Mesenchymal stem cell (in vitro differentiated cells and primary cell): ENCODE results near the gene GAS7.

Experiments
- DNase-seq: peaks from one replicate; pipeline ENCODE4 v3.0.0-alpha.2; 2013
- H2AFZ ChIP-seq: one replicate; pipeline ENCODE4 v1.6.1; 2013; ENCODE audit warnings: low read depth, mild to moderate bottlenecking, control low read depth, inconsistent platforms, low read length, moderate library complexity
- H2AK5ac ChIP-seq: 2 replicates; pipeline ENCODE4 v1.6.1; 2013; ENCODE audit warnings: low read length, moderate library complexity, mild to moderate bottlenecking, inconsistent platforms; ENCODE audit not compliant: severe bottlenecking
- H2BK120ac ChIP-seq: one replicate; pipeline ENCODE4 v1.6.1; 2013; ENCODE audit warnings: low read depth, mild to moderate bottlenecking, inconsistent platforms, low read length, moderate library complexity
- H2BK12ac ChIP-seq, 2 experiments: one replicate each; pipeline ENCODE4 v1.6.1; 2013; ENCODE audit warnings: inconsistent platforms in 2 of 2, low read length in 2 of 2, mild to moderate bottlenecking in 2 of 2, moderate library complexity in 2 of 2, control low read depth in 1 of 2
- H2BK15ac ChIP-seq: one replicate; pipeline ENCODE4 v1.6.1; 2013; ENCODE audit warnings: mild to moderate bottlenecking, low read depth, inconsistent platforms; ENCODE audit not compliant: poor library complexity, severe bottlenecking
- H2BK5ac ChIP-seq: 2 replicates; pipeline ENCODE4 v1.6.1; 2013; ENCODE audit warnings: low read depth, mild to moderate bottlenecking, low read length, control low read depth, inconsistent platforms; ENCODE audit not compliant: poor library complexity, severe bottlenecking
- H3K14ac ChIP-seq, 2 experiments: one replicate each; pipeline ENCODE4 v1.6.1; 2013; ENCODE audit warnings: inconsistent platforms in 2 of 2, low read length in 2 of 2, control low read depth in 1 of 2, mild to moderate bottlenecking in 1 of 2, moderate library complexity in 1 of 2
- H3K18ac ChIP-seq, 2 experiments: one replicate each; pipeline ENCODE4 v1.6.1; 2013; ENCODE audit warnings: inconsistent platforms in 2 of 2, low read length in 2 of 2, control low read depth in 1 of 2, low read depth in 1 of 2, mild to moderate bottlenecking in 1 of 2
- H3K23ac ChIP-seq, 2 experiments: one replicate each; pipeline ENCODE4 v1.6.1; 2013; ENCODE audit warnings: inconsistent platforms in 2 of 2, low read length in 2 of 2, mild to moderate bottlenecking in 2 of 2, moderate library complexity in 2 of 2, control low read depth in 1 of 2
- H3K27ac ChIP-seq: 2 replicates; pipeline ENCODE4 v1.5.1; 2013; ENCODE audit warnings: mild to moderate bottlenecking, moderate library complexity, low read length, control low read depth, inconsistent platforms; ENCODE audit not compliant: poor library complexity, severe bottlenecking
- H3K27me3 ChIP-seq, 2 experiments: 2 replicates each; pipeline versions ENCODE4 v1.6.1 to v1.7.0; 2013; ENCODE audit warnings: low read length in 2 of 2, mild to moderate bottlenecking in 2 of 2, moderate library complexity in 2 of 2, control low read depth in 1 of 2, inconsistent platforms in 1 of 2; ENCODE audit not compliant: control insufficient read depth in 1 of 2, insufficient read depth in 1 of 2
- H3K36me3 ChIP-seq, 2 experiments: 2 replicates each; pipeline versions ENCODE4 v1.6.1 to v1.7.0; 2013; ENCODE audit warnings: low read length in 2 of 2, control low read depth in 1 of 2, inconsistent platforms in 1 of 2, low read depth in 1 of 2, mild to moderate bottlenecking in 1 of 2; ENCODE audit not compliant: insufficient read depth in 2 of 2, control insufficient read depth in 1 of 2
- H3K4ac ChIP-seq, 2 experiments: one replicate each; pipeline ENCODE4 v1.6.1; 2013; ENCODE audit warnings: inconsistent platforms in 2 of 2, low read length in 2 of 2, mild to moderate bottlenecking in 2 of 2, moderate library complexity in 2 of 2, control low read depth in 1 of 2, low read depth in 1 of 2
- H3K4me1 ChIP-seq: 2 replicates; pipeline ENCODE4 v1.6.1; 2013; ENCODE audit warnings: low read depth, low read length, control low read depth; ENCODE audit not compliant: control insufficient read depth, insufficient read depth
- H3K4me2 ChIP-seq: 2 replicates; pipeline ENCODE4 v1.6.1; 2013; ENCODE audit warnings: low read length, mild to moderate bottlenecking, inconsistent platforms; ENCODE audit not compliant: poor library complexity, severe bottlenecking
- H3K4me3 ChIP-seq, 2 experiments: 2 replicates each; pipeline versions ENCODE4 v1.5.1 to v1.7.0; 2013; ENCODE audit warnings: low read length in 2 of 2, mild to moderate bottlenecking in 2 of 2, control low read depth in 1 of 2, low read depth in 1 of 2; ENCODE audit not compliant: insufficient read depth in 1 of 2
- H3K79me1 ChIP-seq: replicated peaks from 2 replicates; pipeline ENCODE4 v1.6.1; 2013; ENCODE audit warnings: mild to moderate bottlenecking, control low read depth, low read length, inconsistent platforms; ENCODE audit not compliant: poor library complexity, severe bottlenecking
- H3K9ac ChIP-seq: 2 replicates; pipeline ENCODE4 v1.7.0; 2013; ENCODE audit warnings: mild to moderate bottlenecking, low read length, moderate library complexity
- H3K9me3 ChIP-seq: 2 replicates; pipeline ENCODE4 v1.7.0; 2013; ENCODE audit warnings: mild to moderate bottlenecking, low read length; ENCODE audit not compliant: control insufficient read depth
- H4K8ac ChIP-seq: one replicate; pipeline ENCODE4 v1.6.1; 2013; ENCODE audit warnings: inconsistent platforms, mild to moderate bottlenecking, low read length, moderate library complexity
- H4K91ac ChIP-seq: one replicate; pipeline ENCODE4 v1.6.1; 2013; ENCODE audit warnings: mild to moderate bottlenecking, low read length, inconsistent platforms
- WGBS: methylation state at CpG from one replicate; pipeline ENCODE4 v1.1.7; 2013; ENCODE audit warnings: mixed read lengths; 5-methylcytosine and 5-hydroxymethylcytosine counted together

GAS7 gene

DNA sequence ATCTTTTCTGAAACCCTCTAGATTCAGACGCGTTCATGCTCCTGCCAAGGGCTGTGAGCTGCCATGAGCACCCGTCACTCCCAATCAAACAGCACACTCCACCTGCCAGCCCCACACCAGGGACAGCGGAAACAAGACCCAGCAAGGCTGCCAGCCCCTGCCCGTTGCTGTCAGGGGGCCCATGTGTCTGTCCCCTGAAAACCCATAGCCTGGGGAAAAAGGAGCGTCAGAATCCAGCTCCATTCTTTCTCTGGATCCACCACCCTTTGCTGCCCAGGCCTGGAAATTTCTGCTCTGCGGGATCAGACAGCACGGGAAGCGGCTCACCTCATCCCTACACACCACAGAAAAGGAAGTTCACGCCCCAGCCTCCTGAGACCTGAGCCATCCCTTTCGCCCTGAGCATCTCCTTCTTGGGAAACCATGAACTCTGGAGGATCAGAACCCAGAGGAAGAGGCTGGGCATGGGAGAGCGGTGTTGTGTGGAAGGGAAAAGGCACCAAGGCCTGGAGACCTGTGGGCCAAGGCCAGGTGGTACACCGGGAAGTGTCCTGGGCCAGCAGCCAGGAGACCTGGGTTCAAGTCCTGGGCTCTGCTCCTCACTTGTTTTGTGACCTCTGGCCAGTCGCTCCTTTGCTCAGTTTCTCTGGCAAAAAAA is 241.8 kb downstream of the GAS7 start:
- no peak overlapping the region for H2AK5ac ChIP-seq
- no peak overlapping the region for H3K9ac ChIP-seq
- H3K27ac ChIP-seq, result no peak overlapping the region
- no peaks in the 10 kb centered on the region for H3K79me1 ChIP-seq
- H3K9me3 ChIP-seq, result no peaks in the 10 kb centered on the region
- no peak overlapping the region for H2AFZ ChIP-seq
- no peak overlapping the region for H4K91ac ChIP-seq
- H3K4ac ChIP-seq, result no peak overlapping the region
- H3K4me2 ChIP-seq, result no peak overlapping the region
- no peak overlapping the region for H2BK12ac ChIP-seq
- H3K23ac ChIP-seq, result no peak overlapping the region
- WGBS, result 80% methylated on average over 9 of the region's 14 CpGs
- peak overlapping the region; percentile 4 for H4K8ac ChIP-seq
- H2BK120ac ChIP-seq, result no peak overlapping the region
- peaks cover 5% of the 10 kb centered on the region for H3K4me1 ChIP-seq
- DNase-seq, result no peak
- H3K4me3 ChIP-seq, result no peak overlapping the region
- no peak overlapping the region for H2BK5ac ChIP-seq
- no peak overlapping the region for H3K14ac ChIP-seq
- H2BK15ac ChIP-seq, result no peak overlapping the region
- peaks cover 4 to 29% of the 10 kb centered on the region in 2 experiments for H3K36me3 ChIP-seq
- H3K18ac ChIP-seq, result no peak overlapping the region
- peaks cover 0 to 13% of the 10 kb centered on the region in 2 experiments for H3K27me3 ChIP-seq

GRCh38 chr17:9953492-9953891 is 244.9 kb downstream of the GAS7 start:
- Histone ChIP-seq H2BK15ac (no peak overlapping the region), H3K27me3 (peaks cover 0 to 8% of the 10 kb centered on the region in 2 experiments)
- WGBS, result 93% methylated on average over 10 of the region's 10 CpGs

GRCh38 chr17:9951803-9952202 is 246.6 kb downstream of the GAS7 start:
- H2BK120ac ChIP-seq, result no peak overlapping the region
- no peak overlapping the region for H4K91ac ChIP-seq
- H2AK5ac ChIP-seq, result no peak overlapping the region
- no peaks in the 10 kb centered on the region for H3K4me1 ChIP-seq
- no peak overlapping the region for H3K18ac ChIP-seq
- no peak overlapping the region for H3K14ac ChIP-seq
- H3K9me3 ChIP-seq, result no peaks in the 10 kb centered on the region
- no peak overlapping the region for H2BK15ac ChIP-seq
- no peak for DNase-seq
- H3K27ac ChIP-seq, result no peak overlapping the region
- no peak overlapping the region for H3K23ac ChIP-seq
- H2BK5ac ChIP-seq, result no peak overlapping the region
- no peak overlapping the region for H3K4ac ChIP-seq
- no peak overlapping the region for H2AFZ ChIP-seq
- no peak overlapping the region for H3K4me2 ChIP-seq
- 85% methylated on average over 5 of the region's 5 CpGs for WGBS
- H3K4me3 ChIP-seq, result no peak overlapping the region
- no peak overlapping the region for H2BK12ac ChIP-seq
- no peak overlapping the region for H3K9ac ChIP-seq
- H3K27me3 ChIP-seq, result peaks cover 0 to 8% of the 10 kb centered on the region in 2 experiments
- H4K8ac ChIP-seq, result no peak overlapping the region
- no peaks in the 10 kb centered on the region for H3K79me1 ChIP-seq
- peaks cover 4 to 20% of the 10 kb centered on the region in 2 experiments for H3K36me3 ChIP-seq

More at GRCh38 chr17:9953492-9953891, 244.9 kb downstream of the GAS7 start:
- no peak overlapping the region for H3K23ac ChIP-seq
- H3K18ac ChIP-seq, result no peak overlapping the region
- no peak overlapping the region for H3K4ac ChIP-seq
- no peak overlapping the region for H3K9ac ChIP-seq
- H3K4me2 ChIP-seq, result no peak overlapping the region
- H2BK5ac ChIP-seq, result no peak overlapping the region
- no peak overlapping the region for H2BK120ac ChIP-seq
- H2AK5ac ChIP-seq, result no peak overlapping the region
- H3K79me1 ChIP-seq, result no peaks in the 10 kb centered on the region
- H2AFZ ChIP-seq, result no peak overlapping the region
- no peaks in the 10 kb centered on the region for H3K4me1 ChIP-seq
- no peak overlapping the region for H4K8ac ChIP-seq
- no peaks in the 10 kb centered on the region for H3K9me3 ChIP-seq
- no peak overlapping the region for H3K14ac ChIP-seq
- no peak overlapping the region for H3K4me3 ChIP-seq
- no peak overlapping the region for H2BK12ac ChIP-seq
- no peak overlapping the region for H4K91ac ChIP-seq
- H3K27ac ChIP-seq, result no peak overlapping the region
- H3K36me3 ChIP-seq, result peaks cover 4 to 24% of the 10 kb centered on the region in 2 experiments
- DNase-seq, result no peak

DNA sequence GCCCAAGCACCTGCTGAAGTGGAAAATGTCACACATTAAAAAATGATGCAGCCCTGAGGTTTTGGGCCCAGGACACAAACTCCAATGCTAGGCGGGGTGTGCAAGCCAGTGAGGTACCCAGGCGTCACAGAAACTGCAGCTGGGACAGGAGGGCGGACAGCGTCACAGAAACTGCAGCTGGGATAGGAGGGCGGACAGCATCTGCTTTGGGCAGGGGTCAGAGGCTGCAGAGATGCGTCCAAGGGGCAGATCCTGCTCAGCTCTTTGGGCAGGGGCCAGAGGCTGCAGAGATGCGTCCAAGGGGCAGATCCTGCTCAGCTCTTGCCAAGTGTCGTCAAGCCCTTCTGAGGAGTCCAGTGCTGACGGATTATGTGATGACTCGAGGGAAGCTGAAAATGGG is 249.5 kb downstream of the GAS7 start:
- H4K91ac ChIP-seq, result no peak overlapping the region
- no peak overlapping the region for H3K23ac ChIP-seq
- no peak overlapping the region for H2BK12ac ChIP-seq
- no peak overlapping the region for H2AFZ ChIP-seq
- H2AK5ac ChIP-seq, result no peak overlapping the region
- no peak overlapping the region for H3K4me2 ChIP-seq
- H3K27me3 ChIP-seq, result peaks cover 0 to 3% of the 10 kb centered on the region in 2 experiments
- H3K4me1 ChIP-seq, result no peaks in the 10 kb centered on the region
- WGBS, result 93% methylated on average over 8 of the region's 10 CpGs
- peaks cover 4 to 31% of the 10 kb centered on the region in 2 experiments for H3K36me3 ChIP-seq
- no peak overlapping the region for H4K8ac ChIP-seq
- no peak overlapping the region for H3K4ac ChIP-seq
- H2BK120ac ChIP-seq, result no peak overlapping the region
- H3K4me3 ChIP-seq, result no peak overlapping the region
- no peak overlapping the region for H3K27ac ChIP-seq
- no peak for DNase-seq
- H3K9me3 ChIP-seq, result no peaks in the 10 kb centered on the region
- no peak overlapping the region for H3K14ac ChIP-seq
- no peak overlapping the region for H2BK15ac ChIP-seq
- no peak overlapping the region for H3K18ac ChIP-seq
- no peak overlapping the region for H2BK5ac ChIP-seq
- H3K9ac ChIP-seq, result no peak overlapping the region
- H3K79me1 ChIP-seq, result no peaks in the 10 kb centered on the region
